Spleen (tissue), 7 donors: ENCODE results near the gene FILIP1L.

Experiments used
- CTCF ChIP-seq, 11 experiments: fragments of 200-600 bp in 7 of 11; fragments of 450-650 bp in 4 of 11; sonication (generic) in 4 of 11; IDR thresholded peaks in 8 of 11; conservative IDR thresholded peaks in 3 of 11; 1 replicate in 7 of 11; 2 replicates in 4 of 11; pipeline versions ENCODE4 v1.4.0 to v1.8.0; 2016 to 2021; ENCODE audit warnings: antibody characterized with exemption in 11 of 11, inconsistent platforms in 4 of 11, mild to moderate bottlenecking in 1 of 11
- POLR2A ChIP-seq, 3 donors: fragments of 450-650 bp; IDR thresholded peaks; one replicate each; pipeline ENCODE4 v1.5.1; 2017; ENCODE audit warnings: antibody characterized with exemption in 3 of 3, mild to moderate bottlenecking in 1 of 3
- donor health status: DM: no; HTN: no; CAD: no; lungs with moderate emphysema.
- donor health status: DM: no; HTN: no; CAD: no.
- donor health status: DM: no; HTN: no; CAD: no.

- TF ChIP-seq CTCF (IDR thresholded peaks at IDR 0.05 in 8 of 11, conservative IDR thresholded peaks at IDR 0.05 in 3 of 11): no peak
- TF ChIP-seq POLR2A (IDR thresholded peaks at IDR 0.05): no peak
These were observed 9.4 kb downstream of the FILIP1L start for GRCh38 chr3:100104817-100105413.
